Measurements from ENCODE around the gene SPACA5B. TPM values are rescaled to one million over a fixed set of nuclear protein-coding genes. Genes with fewer than 3 reads are reported as not detected.
"Not testable (repeated sequence)": the region's sequence is repeated elsewhere in the genome, so short reads cannot be mapped to it uniquely, and the experiment has no call there.

The SPACA5B gene
- total and polyA plus RNA-seq, 2 experiments from 2014 or later = not detected

DNA sequence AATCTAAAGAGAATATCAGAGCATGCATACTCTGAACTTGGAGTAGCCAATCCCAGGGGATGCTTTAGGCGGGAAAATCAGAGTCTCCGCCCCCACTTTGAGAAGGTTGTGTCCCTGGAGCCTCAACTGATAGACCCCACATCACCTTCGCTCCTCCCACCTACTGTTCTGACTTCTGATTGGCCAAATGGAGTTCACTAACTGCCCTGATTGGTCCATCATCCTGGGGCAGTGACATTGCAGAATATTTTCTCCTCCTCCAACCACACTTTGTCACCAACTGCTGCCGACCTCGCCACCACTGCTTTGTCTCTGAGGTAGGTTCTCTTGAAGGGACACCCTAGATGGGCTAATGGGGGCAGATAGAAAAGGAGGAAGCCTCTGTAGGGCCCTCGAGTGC, 22.7 kb upstream of the SPACA5B start (continued):
- TF ChIP-seq, protein P1, sequence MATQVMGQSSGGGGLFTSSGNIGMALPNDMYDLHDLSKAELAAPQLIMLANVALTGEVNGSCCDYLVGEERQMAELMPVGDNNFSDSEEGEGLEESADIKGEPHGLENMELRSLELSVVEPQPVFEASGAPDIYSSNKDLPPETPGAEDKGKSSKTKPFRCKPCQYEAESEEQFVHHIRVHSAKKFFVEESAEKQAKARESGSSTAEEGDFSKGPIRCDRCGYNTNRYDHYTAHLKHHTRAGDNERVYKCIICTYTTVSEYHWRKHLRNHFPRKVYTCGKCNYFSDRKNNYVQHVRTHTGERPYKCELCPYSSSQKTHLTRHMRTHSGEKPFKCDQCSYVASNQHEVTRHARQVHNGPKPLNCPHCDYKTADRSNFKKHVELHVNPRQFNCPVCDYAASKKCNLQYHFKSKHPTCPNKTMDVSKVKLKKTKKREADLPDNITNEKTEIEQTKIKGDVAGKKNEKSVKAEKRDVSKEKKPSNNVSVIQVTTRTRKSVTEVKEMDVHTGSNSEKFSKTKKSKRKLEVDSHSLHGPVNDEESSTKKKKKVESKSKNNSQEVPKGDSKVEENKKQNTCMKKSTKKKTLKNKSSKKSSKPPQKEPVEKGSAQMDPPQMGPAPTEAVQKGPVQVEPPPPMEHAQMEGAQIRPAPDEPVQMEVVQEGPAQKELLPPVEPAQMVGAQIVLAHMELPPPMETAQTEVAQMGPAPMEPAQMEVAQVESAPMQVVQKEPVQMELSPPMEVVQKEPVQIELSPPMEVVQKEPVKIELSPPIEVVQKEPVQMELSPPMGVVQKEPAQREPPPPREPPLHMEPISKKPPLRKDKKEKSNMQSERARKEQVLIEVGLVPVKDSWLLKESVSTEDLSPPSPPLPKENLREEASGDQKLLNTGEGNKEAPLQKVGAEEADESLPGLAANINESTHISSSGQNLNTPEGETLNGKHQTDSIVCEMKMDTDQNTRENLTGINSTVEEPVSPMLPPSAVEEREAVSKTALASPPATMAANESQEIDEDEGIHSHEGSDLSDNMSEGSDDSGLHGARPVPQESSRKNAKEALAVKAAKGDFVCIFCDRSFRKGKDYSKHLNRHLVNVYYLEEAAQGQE (IDR thresholded peaks at IDR 0.05; ENCODE audit: unreplicated experiment) = no peak
- TF ChIP-seq STAT1 (IDR thresholded peaks at IDR 0.05; ENCODE audit: unreplicated experiment) = no peak
- TF ChIP-seq JUNB (IDR thresholded peaks at IDR 0.05; ENCODE audit: unreplicated experiment) = no peak
- no peak for TF ChIP-seq ZNF331 (CRISPR knock-in tag; IDR thresholded peaks at IDR 0.05; ENCODE audit: low read depth)
- no peak for TF ChIP-seq ZNF114 (CRISPR knock-in tag; IDR thresholded peaks at IDR 0.05)
- TF ChIP-seq, protein P2, sequence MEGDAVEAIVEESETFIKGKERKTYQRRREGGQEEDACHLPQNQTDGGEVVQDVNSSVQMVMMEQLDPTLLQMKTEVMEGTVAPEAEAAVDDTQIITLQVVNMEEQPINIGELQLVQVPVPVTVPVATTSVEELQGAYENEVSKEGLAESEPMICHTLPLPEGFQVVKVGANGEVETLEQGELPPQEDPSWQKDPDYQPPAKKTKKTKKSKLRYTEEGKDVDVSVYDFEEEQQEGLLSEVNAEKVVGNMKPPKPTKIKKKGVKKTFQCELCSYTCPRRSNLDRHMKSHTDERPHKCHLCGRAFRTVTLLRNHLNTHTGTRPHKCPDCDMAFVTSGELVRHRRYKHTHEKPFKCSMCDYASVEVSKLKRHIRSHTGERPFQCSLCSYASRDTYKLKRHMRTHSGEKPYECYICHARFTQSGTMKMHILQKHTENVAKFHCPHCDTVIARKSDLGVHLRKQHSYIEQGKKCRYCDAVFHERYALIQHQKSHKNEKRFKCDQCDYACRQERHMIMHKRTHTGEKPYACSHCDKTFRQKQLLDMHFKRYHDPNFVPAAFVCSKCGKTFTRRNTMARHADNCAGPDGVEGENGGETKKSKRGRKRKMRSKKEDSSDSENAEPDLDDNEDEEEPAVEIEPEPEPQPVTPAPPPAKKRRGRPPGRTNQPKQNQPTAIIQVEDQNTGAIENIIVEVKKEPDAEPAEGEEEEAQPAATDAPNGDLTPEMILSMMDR (conservative IDR thresholded peaks at IDR 0.05; ENCODE audit: low read depth in 2 of 2) = no peak
- TF ChIP-seq POLR2AphosphoS5 (IDR thresholded peaks at IDR 0.05; ENCODE audit: low read depth) = no peak
- no peak for TF ChIP-seq NANOG (IDR thresholded peaks at IDR 0.05; ENCODE audit: borderline replicate concordance)
- no peak for TF ChIP-seq EZH2 (IDR thresholded peaks at IDR 0.05; ENCODE audit: low read depth, unreplicated experiment)
- TF ChIP-seq CREB1 (CRISPR knock-in tag; IDR thresholded peaks at IDR 0.05; ENCODE audit: low read depth) = no peak

DNA sequence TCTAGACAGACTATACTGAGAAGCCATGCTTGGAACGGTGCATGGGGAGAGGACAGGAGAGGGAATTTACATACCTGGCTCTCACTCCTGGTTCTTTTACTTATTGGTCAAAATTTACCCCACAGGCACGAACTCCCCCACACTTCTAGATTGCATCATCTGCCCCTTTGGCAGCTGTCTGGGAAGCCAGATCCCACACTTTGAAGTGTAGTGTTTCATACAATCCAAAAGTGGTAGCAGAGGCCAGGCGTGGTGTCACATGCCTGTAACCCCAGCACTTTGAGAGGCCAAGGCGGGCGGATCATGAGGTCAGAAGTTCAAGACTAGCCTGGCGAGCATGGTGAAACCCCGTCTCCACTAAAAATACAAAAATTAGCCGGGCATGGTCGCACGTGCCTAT, 5.1 kb upstream of the SPACA5B start:
- H3K27ac Mint-ChIP-seq; H3K79me2 ChIP-seq (replicated peaks; ENCODE audit: insufficient read depth); H4K20me1 ChIP-seq (replicated peaks; ENCODE audit: insufficient read depth); ATAC-seq; H3F3A ChIP-seq (replicated peaks; ENCODE audit: low read depth); H3K4me1 Mint-ChIP-seq; H3K9me2 ChIP-seq (ENCODE audit: insufficient read depth); H3K27me3 ChIP-seq (ENCODE audit: insufficient read depth); H3K4me2 ChIP-seq; H3K9me3 Mint-ChIP-seq; H3K36me3 ChIP-seq (ENCODE audit: insufficient read depth); H3K4me1 ChIP-seq (ENCODE audit: insufficient read depth); H3K36me3 Mint-ChIP-seq (ENCODE audit: low read depth); DNase-seq (ENCODE audit: low spot score); H3K4me3 Mint-ChIP-seq; H3K27me3 Mint-ChIP-seq (ENCODE audit: insufficient read depth, low read depth, poor library complexity); H3K27ac ChIP-seq (ENCODE audit: low read depth); H3K4me3 ChIP-seq; H2AFZ ChIP-seq: not testable (repeated sequence)

DNA sequence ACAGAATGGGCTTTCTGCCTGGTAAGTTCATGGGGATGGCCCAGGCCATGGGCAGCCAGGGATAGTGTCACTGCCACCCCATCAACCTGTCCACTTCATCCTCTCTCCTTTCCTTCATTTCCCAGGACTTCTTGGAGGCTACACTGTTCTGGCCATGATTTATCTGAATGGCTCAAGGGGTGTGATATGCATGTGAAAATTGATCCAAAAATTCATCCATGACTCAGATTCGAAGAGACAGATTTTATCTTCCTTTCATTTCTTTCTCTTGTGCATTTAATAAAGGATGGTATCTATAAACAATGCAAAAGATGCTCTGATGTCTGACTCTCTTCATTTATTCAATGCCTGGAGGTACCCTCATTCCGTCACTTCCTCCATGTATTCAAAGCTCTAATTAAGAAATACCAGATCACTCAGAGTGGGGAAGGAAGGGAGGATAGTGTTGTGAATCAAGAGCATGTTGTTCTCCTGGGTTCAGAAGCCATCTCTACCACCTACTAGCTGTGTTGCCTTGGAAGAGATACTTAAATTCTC, 1.9 kb downstream of the SPACA5B start:
- H3K36me3 ChIP-seq (ENCODE audit: insufficient read depth); H3K4me2 ChIP-seq; H3K27me3 Mint-ChIP-seq (ENCODE audit: insufficient read depth, low read depth, poor library complexity); H3K27ac Mint-ChIP-seq; H3K4me1 Mint-ChIP-seq; H3F3A ChIP-seq (replicated peaks; ENCODE audit: low read depth); H4K20me1 ChIP-seq (replicated peaks; ENCODE audit: insufficient read depth); H3K4me1 ChIP-seq (ENCODE audit: insufficient read depth); H3K79me2 ChIP-seq (replicated peaks; ENCODE audit: insufficient read depth); H3K4me3 Mint-ChIP-seq; DNase-seq (ENCODE audit: low spot score); H3K36me3 Mint-ChIP-seq (ENCODE audit: low read depth); H3K27me3 ChIP-seq (ENCODE audit: insufficient read depth); H3K9me3 Mint-ChIP-seq; H2AFZ ChIP-seq; H3K9me2 ChIP-seq (ENCODE audit: insufficient read depth); ATAC-seq; H3K27ac ChIP-seq (ENCODE audit: low read depth); H3K4me3 ChIP-seq: not testable (repeated sequence)

DNA sequence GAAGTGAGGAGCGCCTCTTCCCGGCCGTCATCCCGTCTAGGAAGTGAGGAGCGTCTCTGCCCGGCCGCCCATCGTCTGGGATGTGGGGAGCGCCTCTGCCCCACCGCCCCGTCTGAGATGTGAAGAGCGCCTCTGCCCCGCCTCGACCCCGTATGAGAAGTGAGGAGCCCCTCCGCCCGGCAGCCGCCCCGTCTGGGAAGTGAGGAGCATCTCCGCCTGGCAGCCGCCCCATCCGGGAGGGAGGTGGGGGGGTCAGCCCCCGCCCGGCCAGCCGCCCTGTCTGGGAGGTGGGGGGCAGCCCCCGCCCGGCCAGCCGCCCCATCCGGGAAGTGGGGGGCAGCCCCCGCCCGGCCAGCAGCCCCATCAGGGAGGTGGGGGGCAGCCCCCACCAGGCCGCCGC, 8.7 kb downstream of the SPACA5B start:
- not testable (repeated sequence) for H4K20me1 ChIP-seq (replicated peaks; ENCODE audit: insufficient read depth); H3K27me3 ChIP-seq (ENCODE audit: insufficient read depth); H3K36me3 Mint-ChIP-seq (ENCODE audit: low read depth); DNase-seq (ENCODE audit: low spot score); ATAC-seq; H3K9me2 ChIP-seq (ENCODE audit: insufficient read depth); H3K27ac Mint-ChIP-seq; H3K79me2 ChIP-seq (replicated peaks; ENCODE audit: insufficient read depth); H3F3A ChIP-seq (replicated peaks; ENCODE audit: low read depth); H3K4me2 ChIP-seq; H3K4me1 ChIP-seq (ENCODE audit: insufficient read depth); H2AFZ ChIP-seq; H3K27ac ChIP-seq (ENCODE audit: low read depth); H3K4me3 ChIP-seq; H3K4me3 Mint-ChIP-seq; H3K36me3 ChIP-seq (ENCODE audit: insufficient read depth); H3K9me3 Mint-ChIP-seq; H3K27me3 Mint-ChIP-seq (ENCODE audit: insufficient read depth, low read depth, poor library complexity); H3K4me1 Mint-ChIP-seq

All from GM23338 (cell line).